ENCODE results near the gene C4A. TPM values are rescaled to one million over a fixed set of nuclear protein-coding genes. Genes with fewer than 3 reads are reported as not detected.
A peak's percentile ranks its signal among the peaks of the same experiment; 100 is the strongest.
"Not testable (repeated sequence)": the region's sequence is repeated elsewhere in the genome, so short reads cannot be mapped to it uniquely, and the experiment has no call there.

The C4A gene
- total RNA-seq, 1 donor from 2014 or later: 0.46 TPM

GRCh38 chr6:31958741-31959739, 22.8 kb upstream of the C4A start, which contains the start of the genes NELFE and SKIC2:
TSS of gene NELFE (minus strand) at chr6:31958971. CDS start at chr6:31958446, 525 bp downstream.
TSS of gene SKIC2 (plus strand) at chr6:31959175. CDS start at chr6:31959193, 18 bp downstream.
- peak; percentile 92 for DNase-seq (ENCODE audit: low read depth, low spot score)

DNA sequence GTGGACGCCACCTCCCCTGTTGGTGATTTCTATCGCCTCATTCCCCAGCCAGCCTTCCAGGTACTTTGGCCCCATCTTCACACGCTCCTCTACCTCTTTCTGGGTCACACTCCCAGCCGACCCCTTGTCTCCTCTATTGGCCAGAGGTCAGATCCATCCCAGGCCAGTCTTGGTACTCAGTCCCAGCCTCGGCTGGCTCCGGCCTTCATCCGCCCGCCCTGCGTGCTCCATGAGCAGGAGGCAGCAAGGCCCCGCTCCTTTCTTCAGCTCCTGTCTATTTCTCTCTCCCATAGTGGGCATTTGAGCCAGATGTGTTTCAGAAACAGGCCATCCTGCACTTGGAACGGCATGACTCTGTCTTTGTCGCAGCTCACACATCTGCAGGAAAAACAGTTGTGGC, 20.2 kb upstream of the C4A start:
- no peak for DNase-seq (ENCODE audit: low read depth, low spot score)

DNA sequence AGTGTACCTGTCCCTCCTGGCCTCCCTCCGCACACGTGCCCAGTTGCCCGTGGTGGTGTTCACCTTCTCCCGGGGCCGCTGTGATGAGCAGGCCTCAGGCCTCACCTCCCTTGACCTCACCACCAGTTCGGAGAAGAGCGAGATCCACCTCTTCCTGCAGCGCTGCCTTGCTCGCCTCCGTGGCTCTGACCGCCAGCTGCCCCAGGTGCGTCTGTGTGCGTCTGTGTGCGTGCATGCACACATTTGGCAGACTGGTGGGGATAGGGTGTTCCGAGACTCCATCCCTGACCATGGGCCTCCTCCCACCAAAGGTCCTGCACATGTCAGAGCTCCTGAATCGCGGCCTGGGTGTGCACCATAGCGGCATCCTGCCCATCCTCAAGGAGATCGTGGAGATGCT, 17.9 kb upstream of the C4A start:
- no peak for DNase-seq (ENCODE audit: low read depth, low spot score)

DNA sequence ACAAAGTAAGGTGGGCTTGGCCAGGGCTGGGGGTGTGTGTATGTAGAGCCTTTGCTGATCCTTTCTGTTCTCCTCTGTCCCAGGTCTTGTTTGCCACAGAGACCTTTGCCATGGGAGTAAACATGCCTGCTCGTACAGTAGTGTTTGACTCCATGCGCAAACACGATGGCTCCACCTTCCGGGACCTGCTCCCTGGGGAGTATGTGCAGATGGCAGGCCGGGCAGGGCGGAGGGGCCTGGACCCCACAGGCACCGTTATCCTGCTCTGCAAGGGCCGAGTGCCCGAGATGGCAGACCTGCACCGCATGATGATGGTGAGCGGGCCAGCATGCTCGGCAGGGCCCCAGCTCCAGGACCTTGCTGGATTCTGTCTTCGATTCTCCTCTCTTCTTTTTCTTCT, 16.2 kb upstream of the C4A start:
- no peak for DNase-seq (ENCODE audit: low read depth, low spot score)

- DNase-seq (ENCODE audit: low read depth, low spot score): no peak
Observed at GRCh38 chr6:31966506-31966905, 15.4 kb upstream of the C4A start.

DNA sequence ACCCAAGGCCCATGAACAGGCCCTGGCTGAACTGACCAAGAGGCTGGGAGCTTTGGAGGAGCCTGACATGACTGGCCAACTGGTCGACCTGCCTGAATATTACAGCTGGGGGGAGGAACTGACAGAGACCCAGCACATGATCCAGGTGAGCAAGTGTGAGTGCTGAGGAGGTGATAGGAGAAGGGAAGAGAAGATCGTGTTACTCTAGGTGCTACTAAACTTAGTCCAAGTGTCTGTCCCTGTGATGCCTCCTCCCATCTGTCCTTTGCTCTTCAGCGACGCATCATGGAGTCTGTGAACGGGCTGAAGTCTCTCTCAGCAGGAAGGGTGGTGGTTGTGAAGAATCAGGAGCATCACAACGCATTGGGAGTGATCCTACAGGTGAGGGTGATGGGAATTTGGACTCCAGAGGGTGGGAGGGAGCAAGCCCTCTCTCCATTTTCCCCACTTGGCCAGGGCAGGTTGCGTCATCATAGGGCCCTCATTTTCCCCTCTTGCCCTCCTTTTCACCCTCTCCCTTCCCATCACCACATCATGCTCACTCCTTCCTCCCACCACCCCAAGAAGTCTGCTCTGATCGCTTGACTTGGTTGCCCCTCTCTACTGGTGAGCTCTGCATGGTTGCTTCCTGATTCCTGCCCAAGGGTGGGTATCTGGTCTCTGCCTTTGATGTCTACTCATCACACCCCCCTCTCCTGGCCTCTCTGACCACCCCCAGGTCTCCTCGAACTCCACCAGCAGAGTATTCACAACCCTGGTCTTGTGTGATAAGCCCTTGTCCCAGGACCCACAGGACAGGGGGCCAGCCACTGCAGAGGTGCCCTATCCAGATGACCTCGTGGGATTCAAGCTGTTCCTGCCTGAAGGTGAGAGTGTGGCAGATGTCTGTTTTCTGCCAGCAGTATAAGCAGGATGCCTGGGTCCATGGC, 14.6 kb upstream of the C4A start:
- no peak for DNase-seq (ENCODE audit: low read depth, low spot score)

DNA sequence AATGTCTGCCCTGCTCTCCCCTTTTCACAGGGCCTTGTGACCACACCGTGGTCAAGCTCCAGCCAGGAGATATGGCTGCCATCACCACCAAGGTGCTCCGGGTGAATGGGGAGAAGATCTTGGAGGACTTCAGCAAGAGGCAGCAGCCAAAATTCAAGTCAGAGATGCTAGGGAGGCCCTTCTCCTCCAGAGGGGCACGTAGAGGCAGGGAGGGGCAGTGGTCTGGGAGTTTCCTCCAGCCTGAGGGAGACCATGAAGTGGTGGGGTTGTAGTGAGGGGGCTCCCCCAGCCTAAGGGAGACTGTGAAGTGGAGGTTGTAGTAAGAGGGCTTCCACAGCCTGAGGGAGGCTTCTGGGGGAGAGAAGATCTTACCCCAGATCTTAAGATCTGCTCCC, 13.9 kb upstream of the C4A start:
- DNase-seq (ENCODE audit: low read depth, low spot score): no peak

DNA sequence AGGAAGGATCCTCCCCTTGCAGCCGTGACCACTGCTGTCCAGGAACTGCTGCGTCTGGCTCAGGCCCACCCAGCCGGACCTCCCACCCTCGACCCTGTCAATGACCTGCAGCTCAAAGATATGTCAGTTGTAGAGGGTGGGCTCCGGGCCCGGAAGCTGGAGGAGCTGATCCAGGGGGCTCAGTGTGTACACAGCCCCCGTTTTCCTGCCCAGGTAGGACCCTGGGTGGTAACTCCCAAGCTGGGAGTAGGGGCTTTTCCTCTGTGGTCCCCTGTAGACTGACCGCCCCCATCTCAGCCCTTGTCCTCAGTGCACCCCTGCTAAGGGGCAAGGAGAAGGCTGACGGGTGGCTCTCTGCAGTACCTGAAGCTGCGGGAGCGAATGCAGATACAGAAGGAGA, 13.5 kb upstream of the C4A start:
- DNase-seq (ENCODE audit: low read depth, low spot score): no peak

- no peak for DNase-seq (ENCODE audit: low read depth, low spot score)
Observed at GRCh38 chr6:31968791-31969711, 12.8 kb upstream of the C4A start.

- no peak for DNase-seq (ENCODE audit: low read depth, low spot score)
Observed at GRCh38 chr6:31969712-31970603, 11.9 kb upstream of the C4A start.

DNA sequence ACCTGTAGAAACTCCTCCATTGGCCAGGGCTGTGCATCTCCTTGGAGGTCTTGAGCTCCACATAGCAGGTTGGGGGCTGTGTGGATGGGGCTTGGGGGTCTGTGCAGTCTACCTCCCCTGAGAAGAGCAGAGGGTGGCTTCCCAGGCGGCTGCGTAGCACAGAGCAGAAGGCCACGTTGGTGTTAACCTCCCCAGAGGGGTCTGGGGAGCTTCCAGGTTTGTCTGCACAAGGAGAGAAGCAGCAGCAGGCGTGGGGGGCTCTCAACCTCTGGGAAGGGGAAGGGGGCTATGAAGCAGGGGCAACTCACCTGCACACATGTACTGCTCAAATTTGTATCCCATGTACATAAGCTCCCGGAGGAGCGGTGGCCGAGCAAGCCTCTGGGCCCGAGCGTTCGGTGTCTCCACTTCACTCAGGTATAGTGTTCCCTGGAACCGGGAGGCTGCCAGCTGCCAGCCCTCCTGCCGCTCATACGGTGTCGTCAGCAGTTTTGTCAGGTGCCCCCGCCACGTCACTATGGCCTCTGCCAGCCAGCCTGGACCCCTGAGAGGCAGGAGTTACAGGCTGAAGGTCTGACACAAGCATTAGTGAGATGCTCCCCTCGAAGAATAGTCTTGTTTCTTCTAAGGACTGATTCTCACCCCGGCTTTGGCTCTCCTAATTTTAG, 11.1 kb upstream of the C4A start:
- no peak for DNase-seq (ENCODE audit: low read depth, low spot score)

GRCh38 chr6:31971279-31971992, 10.4 kb upstream of the C4A start:
- no peak for DNase-seq (ENCODE audit: low read depth, low spot score)

DNA sequence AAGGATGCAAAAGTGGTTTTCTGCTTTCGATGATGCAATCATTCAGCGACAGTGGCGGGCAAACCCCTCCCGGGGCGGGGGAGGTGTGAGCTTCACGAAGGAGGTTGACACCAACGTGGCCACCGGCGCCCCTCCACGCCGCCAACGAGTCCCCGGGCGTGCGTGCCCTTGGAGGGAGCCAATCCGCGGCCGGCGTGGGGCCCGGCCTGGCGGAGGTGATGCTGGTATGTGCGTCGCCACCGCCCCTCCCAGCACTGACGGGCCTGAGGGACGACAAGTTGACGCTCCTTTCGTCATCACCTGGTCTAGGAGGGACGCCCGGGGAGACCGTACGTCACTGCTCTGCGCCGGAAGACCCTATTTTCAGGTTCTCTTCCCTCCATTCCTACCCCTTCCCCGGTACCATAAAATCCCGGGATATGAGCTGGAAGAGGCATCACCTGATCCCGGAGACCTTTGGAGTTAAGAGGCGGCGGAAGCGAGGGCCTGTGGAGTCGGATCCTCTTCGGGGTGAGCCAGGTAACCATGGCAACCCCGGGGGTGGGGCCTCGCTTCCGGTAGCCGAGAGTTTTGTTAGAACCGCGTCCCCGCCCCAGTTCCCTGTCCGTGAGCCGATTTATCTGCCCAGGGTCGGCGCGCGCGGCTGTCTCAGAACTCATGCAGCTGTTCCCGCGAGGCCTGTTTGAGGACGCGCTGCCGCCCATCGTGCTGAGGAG, 9.7 kb upstream of the C4A start, which contains the start of gene DXO:
DXO (minus strand) TSS at position 146 of the 716 bp plus-strand sequence. CDS start 463 bp downstream, outside the sequence.
- peak; percentile 96 for DNase-seq (ENCODE audit: low read depth, low spot score)

DNA sequence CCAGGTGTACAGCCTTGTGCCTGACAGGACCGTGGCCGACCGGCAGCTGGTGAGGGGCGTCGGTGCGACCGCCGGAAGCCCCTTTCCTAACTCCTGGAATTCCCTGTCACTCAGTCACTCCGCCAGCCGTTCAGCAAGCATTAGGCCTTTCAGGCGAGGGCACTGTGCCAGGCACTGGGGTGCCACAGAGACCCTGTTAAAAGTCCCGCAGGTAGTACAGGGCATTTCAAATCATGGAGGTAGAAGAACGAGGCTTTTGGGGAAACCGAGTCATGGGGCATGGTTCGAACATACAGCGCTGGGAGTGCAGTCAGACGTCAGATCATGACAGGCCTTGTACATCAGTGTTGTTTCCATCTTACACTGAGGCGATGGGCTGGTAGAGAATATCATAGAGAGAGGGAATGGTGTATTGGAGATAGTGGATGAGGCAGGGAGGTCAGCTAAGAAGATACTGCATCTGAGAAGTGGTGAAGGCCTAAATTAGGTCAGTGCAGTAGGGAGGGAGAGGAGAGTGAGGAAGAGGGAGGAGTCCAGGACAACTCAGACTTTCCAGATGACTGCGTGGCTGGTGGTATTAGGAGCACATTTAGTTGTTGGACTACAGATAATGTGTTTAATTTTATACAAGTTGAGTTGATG, 9.0 kb upstream of the C4A start:
- DNase-seq (ENCODE audit: low read depth, low spot score): no peak

DNA sequence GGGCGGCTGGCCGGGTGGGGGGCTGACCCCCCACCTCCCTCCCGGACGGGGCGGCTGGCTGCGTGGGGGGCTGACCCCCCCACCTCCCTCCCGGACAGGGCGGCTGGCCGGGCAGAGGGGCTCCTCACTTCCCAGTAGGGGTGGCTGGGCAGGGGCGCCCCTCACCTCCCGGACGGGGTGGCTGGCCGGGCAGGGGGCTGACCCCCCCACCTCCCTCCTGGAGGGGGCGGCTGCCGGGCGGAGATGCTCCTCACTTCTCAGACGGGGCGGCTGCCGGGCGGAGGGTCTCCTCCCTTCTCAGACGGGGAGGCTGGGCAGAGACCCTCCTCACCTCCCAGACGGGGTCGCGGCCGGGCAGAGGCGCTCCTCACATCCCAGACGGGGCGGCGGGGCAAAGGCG, 5.8 kb upstream of the C4A start:
- DNase-seq (ENCODE audit: low read depth, low spot score): not testable (repeated sequence)

DNA sequence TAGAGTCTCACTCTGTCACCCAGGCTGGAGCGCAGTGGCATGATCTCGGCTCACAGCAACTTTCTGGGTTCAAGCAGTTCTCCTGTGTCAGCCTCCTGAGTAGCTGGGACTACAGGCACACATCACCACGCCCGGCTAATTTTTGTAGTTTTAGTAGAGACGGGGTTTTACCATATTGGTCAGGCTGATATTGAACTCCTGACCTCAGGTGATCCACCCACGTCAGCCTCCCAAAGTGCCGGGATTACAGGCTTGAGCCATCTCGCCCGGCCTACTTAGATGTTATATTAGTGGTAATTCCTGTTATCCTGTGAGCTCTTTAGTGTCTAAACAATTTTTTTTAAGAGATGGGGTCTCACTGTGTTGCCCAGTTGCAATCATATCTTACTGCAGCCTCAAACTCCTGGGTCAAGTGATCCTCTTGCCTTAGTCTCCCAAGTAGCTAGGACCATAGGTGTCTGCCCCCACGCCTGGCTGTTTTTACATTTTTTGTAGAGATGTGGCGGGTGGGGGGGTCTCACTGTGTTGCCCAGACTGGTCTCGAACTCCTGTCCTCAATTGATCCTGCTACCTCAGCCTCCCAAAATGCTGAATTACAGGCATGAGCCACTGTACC, 3.9 kb upstream of the C4A start:
- DNase-seq (ENCODE audit: low read depth, low spot score): no peak

DNA sequence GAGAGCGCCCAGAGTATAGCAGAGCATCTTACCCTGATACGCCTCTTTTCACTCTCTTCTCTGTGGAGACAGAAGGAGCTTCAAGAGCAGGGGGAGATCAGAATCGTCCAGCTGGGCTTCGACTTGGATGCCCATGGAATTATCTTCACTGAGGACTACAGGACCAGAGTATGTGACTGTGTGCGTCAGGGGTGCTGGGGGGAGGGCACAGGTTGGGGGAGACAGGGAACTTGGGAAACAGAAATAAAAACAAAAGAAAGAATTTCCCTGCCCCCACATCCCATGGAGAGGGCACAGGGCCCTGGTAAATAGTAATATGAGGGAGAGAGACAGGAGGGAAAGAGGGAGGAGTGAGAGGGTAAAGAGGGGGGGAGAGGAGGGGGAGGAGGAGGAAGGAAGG, 3.0 kb upstream of the C4A start:
- no peak for DNase-seq (ENCODE audit: low read depth, low spot score)

Measured in pulmonary artery endothelial cell (primary cell).